NCI-H460 (cell line): ENCODE data around the gene RPP40. TPM values are rescaled to one million over a fixed set of nuclear protein-coding genes. Genes with fewer than 3 reads are reported as not detected.
"Not testable (repeated sequence)": the region's sequence is repeated elsewhere in the genome, so short reads cannot be mapped to it uniquely, and the experiment has no call there.

Source experiments
- DNase-seq: peaks from one replicate; pipeline ENCODE4 v3.0.0-alpha.2; 2016; ENCODE audit warnings: low read depth; ENCODE audit errors: extremely low read depth
- total RNA-seq: library from RNA; depleted of rRNA; stranded (reverse); fragments of >200 nt; shearing (Covaris generic); gene quantifications from 2 replicates; pipeline ENCODE4 v1.2.3, GENCODE V29; 2014

Gene RPP40
- total RNA-seq, 1 experiment from 2014 or later: 38.6 TPM

DNA sequence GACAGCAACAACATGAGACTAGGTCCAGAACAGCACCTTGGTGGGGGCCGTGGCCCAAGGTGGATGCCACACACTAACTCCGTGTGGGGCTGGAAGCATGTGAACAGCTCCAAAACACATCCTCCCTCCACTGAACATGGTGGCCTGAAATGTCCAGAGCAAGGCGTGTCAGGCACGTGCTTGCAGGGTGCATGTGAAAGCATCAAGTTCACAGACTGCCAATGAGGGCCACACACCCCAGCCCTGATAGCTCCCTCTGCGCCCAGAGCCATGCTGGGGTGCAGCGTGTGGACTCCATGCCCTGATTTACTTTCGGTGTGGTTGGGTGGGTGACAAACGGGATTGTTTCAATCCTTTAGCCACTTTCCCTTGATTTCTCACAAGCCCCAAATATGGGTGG, 20.1 kb upstream of the RPP40 start:
- DNase-seq: no peak

DNA sequence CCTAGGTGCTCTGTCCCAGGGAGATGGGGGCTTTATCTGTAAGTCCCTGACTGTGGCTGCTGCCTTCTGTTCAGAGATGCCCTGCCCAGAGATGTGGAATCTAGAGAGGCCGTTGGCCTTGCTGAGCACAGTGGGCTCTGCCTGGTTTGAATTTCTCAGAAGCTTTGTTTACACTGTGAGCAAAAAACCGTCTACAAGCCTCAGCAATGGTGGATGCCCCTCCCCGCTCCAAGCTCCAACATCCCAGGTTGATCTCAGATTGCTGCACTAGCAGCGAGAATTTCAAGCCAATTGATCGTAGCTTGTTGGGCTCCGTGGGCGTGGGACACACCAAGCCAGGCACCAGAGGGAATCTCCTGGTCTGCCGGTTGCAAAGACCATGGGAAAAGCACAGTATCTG, 16.3 kb upstream of the RPP40 start:
- no peak for DNase-seq

DNA sequence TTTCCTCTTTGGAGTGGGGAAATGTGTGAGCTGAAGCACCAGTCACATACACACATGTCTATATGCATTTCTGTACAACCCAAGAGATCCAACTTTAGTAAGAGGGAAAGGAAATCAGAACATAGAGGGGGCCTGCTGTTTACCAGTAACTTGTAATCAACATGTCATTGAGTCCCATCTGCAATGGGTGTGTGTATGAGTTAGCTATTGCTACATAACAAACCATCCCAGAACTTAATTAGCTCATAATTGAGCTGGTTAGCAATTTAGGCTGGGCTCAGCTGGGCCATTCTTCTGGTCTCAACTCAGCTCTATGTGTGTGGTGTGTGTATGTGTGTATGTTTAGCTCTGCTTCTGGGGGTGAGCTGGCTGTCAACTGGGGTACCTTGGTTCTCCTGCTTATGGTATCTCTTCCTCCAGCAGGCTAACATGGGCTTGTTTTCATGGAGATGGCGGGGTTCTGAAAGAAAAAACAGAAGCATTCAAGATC, 10.3 kb upstream of the RPP40 start:
- DNase-seq: no peak

DNA sequence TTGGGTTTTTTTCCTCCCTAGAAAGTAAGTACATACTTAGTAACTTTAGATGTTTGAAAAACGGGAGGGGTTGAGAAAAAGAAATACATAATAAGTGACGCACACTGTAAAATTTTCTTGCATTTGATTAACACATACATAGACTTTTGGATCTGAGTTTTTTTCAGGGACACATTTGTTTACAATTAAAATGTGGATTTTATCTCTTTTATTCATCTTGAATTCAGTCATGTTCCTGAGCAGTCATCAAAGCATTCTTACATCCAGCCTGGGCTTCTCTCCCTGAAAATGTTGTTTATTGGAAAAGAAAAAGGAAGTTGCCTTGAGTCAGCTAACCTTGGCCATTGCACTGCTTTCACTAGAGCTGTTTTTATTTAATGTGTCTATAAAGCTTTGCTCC, 8.7 kb upstream of the RPP40 start:
- no peak for DNase-seq

DNA sequence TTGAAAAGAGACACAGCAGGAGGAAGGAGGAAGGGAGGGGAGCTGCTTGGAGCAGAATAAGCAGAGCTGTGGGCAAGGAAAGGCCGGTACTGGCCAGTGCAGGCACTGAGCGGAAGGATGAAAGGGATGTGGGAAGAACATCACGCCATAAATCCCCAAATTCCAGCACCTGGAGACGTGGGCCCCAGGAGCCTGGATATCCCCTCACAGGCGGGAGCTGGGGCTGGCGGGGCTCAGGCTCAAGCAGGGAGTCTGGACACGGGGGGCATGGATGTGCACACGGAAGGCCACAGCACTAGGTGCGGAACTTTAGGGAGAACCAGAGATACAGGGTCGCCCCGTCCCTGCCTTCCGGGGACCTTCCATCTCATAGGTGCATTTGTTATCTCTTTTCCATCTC, 7.5 kb upstream of the RPP40 start:
- no peak for DNase-seq

DNA sequence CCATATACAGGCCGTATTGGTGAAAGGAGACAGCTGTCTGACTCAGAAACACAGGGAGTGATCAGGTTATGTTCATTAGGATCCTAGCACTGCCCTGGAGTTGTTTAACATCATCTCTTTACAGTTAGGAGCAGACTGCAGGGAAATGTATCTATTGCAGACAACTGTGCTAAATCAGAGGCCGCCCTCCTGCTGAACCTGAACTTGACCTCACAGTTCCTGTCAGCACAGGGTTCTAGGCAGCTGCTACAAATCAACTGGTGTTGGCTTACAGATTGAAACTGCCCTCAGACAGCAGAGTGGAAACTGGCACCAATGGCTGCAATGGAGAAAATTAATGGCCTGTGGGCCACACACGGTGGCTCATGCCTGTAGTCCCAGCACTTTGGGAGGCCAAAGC, 3.7 kb upstream of the RPP40 start:
- no peak for DNase-seq

DNA sequence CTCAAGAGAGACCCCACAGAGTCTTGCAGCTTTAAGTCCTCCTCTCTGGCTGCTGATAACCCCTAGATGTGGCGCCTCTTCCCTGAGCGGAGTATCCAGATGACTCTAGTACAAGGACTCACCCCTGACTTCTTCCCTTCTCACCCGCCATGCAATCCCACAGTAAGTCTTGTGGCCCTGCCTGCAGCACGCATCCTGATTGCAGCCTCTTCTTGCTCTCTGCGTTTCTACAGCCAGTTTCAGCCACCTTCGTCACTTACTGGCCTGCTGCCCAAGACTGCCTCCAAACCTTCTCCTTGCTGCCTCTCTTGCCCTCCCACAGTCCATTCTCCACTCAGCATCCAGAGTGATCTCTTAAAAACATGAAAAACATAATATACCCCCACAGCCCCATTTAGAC, 2.4 kb upstream of the RPP40 start:
- DNase-seq: no peak

DNA sequence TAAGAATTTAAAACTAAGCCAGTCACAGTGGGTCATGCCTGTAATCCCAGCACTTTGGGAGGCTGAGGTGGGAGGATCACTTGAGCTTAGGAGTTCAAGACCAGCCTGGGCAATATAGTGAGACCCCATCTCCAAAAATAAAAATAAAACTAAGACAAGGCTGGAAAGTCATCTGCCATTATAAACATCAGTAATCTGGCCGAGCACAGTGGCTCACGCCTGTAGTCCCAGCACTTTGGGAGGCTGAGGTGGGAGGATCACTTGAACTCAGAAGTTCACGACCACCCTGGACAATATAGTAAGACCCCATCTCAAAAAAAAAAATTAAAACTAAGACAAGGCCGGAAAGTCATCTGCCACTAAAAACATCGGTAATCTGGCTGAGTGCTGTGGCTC, 1.2 kb upstream of the RPP40 start:
- DNase-seq: not testable (repeated sequence)

DNA sequence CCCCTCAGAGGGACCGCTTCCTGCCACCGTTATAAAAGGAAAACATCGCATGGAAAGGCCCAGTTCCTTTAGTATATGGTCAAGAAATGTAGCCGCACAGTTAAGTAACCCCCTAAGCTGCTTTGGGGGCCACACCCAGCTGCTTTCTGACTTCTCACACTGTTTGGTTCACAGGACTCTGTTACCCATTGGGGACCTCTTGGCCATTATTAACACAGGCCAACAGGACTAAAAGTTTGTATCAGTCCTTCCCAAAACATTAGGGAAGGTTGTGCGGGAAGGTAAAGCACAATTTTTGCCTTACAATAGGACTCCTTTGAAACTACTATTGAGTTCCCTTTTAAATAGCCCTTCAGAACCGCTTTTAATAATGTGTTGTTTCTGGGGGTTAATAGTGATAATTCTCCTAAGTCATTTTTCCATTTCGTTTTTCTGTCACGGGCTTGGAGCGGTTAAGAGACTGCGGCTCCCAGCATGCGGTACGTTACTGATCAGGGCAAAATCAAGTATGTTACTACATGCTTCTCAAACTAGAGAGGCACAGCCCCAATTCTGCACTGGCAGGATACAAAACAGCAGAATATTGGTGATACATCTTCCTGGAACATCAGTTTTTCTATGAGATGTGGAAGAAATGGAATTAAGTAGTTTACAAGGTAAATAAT, 668 bp upstream of the RPP40 start:
- DNase-seq: no peak

DNA sequence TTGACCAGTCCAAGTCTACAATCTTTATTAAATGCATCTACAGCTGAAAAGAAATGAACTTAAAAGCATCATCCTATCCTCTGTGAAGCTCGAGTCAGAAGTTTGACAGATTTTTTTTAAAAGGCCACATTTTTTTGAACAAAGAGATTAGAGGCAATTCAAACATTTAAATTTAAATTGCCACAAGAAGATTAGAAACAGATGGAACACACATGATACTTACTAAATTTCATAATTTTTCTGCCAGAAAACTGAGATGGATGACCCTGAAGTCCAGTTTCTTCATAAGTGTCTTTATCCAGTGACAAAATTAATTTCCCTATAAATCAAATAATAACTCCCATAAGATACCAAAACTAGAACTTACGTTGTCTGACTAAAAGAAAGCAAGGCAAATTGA, 4.3 kb downstream of the RPP40 start:
- no peak for DNase-seq

DNA sequence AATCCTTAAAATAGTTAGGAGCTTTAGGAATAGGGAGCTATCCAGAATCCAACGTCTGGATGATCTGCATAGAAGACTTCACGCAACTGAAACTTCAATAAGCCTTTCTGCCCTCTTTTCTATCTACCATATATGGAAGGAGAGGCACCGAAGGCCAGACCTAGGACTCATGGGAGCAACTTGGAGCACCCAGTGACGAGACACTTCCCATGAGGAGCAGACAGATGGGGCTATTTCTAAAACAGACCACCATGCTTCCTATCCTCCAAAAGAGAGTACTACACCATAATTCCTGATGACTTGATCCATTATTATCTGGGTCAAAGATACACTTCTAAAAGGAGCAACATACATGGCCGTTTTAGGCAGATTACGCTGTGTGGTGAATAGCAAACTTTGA, 6.0 kb downstream of the RPP40 start:
- no peak for DNase-seq

DNA sequence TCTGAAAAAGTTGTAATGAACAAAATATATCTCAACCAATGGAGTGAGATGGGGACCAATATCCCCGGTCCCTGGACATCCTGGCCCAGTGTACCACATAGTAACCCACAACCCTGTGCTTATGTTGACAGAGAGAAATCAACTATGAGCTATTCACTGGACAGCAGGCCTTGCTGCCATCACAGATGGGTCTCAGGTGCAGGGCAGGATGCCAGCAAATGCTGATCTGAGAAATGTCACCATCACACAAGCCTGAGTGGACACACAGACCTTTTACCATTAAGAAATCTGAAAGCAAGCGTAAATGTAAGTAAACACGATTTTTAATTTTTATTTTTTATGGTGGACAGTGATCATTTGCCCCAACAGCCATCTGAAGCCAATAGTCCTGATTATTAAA, 9.1 kb downstream of the RPP40 start:
- no peak for DNase-seq

DNA sequence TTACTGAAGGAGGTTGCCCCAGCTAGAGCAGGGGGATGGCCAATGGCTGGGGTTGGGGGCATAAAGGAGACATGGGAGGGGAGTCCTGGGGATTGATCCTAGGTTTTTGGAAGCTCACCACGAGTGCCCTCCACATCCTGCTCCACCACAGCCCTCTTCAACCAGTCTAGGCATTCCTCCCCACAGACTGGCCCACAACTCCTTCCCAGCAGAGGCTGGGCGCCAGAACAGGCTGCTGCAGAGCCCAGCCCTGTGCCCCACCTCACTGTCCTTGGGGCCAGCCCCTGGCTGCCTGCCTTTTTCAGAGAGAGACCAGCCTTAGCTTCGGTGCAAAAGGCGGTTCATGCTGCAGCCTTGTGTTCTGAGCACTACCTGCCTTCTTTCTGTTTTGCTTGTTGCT, 16.4 kb downstream of the RPP40 start:
- DNase-seq: no peak

DNA sequence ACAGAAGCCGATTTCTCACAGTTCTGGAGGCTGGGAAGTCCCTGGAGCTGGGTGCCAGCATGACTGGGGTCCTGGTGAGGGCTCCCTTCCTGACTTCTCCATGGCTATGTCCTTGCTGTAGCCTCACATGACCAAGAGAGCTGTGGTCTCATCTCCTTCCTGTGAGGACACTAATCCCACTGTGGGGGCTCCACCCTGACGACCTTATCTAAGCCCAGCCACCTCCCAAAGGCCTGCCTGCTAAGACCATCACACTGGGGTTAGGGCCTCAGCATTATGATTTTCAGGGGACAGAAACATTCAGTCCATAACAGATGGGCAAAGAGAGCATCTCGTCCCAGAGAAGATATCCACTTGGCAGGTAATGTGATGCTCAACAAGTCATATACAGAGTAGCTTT, 16.8 kb downstream of the RPP40 start:
- no peak for DNase-seq

DNA sequence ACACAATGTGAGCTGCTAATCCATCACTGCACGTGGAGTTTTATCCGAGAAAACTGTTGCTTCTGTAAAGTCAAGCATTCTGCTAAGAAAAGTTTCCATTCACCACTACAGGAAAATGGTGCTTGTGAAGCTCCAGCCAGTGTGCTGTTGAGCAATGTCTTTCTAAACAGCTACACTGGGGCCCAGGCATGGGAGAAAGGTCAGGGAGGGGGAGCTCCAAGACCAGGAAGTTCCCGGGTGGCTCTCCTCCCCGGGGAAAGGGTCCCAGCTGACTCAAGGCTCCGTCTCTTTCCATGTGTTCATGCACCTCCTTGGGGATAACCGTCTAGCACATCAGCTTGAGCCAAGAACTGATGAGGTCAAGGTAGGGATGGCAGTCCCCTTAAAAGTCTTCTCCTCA, 20.5 kb downstream of the RPP40 start:
- DNase-seq: no peak

DNA sequence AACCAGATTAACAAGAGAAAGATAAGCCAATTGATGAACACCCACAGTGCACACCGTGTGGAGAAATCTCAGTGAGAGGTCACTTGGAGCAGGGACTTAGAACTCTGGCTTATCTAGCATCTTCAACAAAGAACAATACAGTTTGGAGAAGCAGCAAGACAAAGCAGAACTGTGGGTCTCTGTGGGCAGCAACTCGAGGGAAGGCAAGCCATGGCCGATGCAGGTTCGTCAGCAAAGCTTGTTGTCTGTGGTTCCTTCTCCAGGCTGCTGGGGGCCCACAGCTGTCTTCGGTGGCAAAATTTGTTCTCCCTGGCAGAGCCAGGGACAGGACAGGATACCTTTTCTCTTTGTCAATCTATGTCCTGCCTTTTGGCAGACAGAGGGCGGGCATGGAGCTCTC, 22.1 kb downstream of the RPP40 start:
- DNase-seq: no peak

DNA sequence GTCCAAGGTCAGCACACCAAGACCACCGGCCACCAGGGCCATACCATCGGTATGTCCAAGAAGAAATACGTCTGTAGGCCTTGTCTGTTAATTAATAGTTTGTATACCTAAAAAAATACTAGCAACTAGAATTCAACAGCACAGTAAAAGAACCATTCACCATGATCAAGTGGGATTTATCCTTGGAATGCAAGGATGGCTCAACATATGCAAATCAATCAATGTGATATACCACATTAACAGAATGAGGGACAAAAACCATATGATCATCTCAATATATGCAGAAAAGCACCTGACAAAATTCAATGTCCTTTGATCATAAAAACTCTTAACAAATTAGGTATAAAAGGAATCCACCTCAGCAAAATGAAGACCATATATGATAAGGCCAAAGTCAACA, 24.4 kb downstream of the RPP40 start:
- DNase-seq: no peak

DNA sequence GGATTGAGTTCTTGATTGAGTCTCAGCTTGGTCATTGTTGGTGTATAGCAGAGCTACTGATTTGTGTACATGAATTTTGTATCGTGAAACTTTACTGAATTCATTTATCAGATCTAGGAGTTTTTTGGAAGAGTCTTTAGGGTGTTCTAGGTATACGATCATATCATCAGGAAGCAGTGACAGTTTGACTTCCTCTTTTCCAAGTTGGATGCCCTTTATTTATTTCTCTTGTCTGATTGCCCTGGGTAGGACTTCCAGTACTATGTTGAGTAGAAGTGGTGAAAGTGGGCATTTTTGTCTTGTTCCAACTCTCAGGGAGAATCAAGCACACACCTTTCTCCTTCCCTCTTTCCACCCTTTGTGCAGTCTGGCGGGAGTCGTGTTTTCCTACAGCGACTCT, 26.4 kb downstream of the RPP40 start:
- no peak for DNase-seq

DNA sequence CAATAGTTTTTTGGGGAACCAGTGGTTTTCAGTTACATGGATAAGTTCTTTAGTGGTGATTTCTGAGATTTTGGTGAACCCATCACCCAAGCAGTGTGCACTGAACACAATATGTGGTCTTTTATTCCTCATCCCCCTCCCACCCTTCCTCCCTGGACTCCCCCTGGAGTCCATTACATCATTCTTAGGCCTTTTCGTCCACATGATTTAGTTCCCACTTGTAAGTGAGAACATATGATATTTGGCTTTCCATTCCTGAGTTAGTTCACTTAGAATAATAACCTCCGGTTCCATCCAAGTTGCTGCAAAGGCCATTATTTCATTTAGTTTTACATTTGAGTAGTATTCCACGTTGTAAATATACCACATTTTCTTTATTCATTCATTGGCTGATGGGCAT, 28.3 kb downstream of the RPP40 start:
- no peak for DNase-seq

DNA sequence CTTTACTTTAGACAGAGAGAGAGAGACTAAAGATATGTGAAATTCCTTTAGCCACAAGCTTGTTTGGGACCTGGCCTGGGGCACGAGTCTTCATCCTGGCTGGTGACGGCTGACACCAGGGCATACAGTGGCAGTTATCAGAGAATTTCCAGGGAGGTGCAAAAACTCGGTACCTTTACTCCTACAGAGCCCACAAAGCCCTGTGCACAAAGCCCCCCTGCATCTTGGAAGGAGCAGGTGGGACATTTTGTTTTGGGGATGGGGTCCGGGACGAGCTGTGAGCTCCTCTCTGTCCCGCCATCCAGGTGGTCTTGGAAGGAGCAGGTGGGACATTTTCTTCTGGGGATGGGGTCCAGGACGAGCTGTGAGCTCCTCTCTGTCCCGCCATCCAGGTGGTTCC, 28.9 kb downstream of the RPP40 start:
- no peak for DNase-seq

DNA sequence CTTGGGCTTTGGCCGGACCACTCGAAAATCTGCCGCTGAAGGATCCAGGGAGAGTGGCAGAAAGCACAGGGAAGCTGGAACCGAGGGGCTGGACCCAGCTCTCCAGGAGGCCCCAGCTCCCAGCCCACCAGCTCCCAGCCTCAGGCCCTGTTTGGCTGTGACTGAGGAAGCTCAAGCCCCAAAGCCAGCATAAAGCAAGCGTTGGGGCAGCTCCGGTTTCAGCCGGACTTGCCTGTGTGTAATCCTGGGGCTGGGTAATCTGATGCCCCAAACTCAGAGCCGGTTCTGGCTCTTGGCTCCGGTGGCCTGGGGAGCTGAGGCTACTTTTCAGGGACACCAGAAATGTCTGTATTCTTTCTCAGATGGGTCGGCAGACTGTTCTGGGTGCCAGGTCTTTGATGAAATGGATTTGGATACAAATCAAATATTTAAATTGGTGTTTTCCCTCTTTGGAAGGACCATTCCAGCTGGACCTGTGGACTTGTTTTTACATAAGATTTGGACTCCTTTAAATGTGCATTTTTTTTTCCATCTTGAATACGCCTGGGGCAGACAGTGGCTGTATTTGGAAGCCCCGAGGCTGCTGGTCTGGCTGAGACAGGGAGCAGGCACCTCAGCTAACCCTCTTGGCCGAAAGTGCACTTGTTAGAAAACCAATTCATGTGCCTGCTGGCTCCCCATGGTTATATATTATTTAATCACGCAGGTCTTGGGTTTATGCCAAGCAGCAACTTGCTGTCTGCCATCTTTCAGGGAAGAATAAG, 29.7 kb downstream of the RPP40 start:
- DNase-seq: no peak

DNA sequence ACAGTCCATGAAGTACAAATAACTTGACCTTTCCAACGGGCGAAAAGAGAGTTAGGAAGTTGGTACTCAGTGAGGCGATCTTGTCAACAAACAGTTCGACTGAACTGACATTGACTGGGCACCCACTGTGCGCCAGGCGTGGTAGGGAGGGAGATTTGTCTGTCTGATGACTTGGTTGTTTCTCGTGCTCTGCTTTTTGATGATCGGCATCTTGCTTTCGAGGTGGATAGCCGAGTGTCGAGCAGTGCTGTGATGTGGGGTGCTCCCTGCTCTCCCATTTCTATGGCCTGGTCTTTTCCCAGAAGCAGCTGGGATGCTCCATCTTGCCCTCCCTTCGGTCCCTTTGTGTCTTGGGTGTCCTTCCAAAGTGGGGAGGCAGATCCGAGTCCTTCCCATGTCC, 30.4 kb downstream of the RPP40 start:
- no peak for DNase-seq

DNA sequence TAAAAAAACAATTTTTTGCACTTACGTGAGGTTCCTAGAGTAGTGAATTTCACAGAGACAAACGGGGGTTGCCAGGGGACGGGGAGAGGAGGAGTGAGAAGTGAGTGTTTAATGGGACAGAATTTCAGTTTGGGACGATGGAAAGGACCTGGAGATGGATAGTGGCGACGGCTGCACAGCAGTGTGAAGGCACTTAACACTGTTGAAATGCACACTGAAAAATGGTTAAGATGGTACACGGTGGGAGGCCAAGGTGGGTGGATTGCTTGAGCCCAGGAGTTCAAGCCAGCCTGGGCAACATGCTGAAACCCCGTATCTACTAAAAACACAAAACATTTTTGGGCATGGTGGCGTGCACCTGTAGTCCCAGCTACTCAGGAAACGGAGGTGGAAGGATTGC, 31.4 kb downstream of the RPP40 start:
- no peak for DNase-seq
